GM12892 (cell line): ENCODE results near the gene GRPEL1.

ENCODE experiments used
- POLR2A ChIP-seq: IDR thresholded peaks from 2 replicates; pipeline ENCODE4 v1.6.1; 2011; ENCODE audit warnings: low read depth, low read length, control low read depth
- POLR2AphosphoS5 ChIP-seq: IDR thresholded peaks from 2 replicates; pipeline ENCODE4 v1.6.1; 2011; ENCODE audit warnings: low read depth, low read length, control low read depth
- TAF1 ChIP-seq: IDR thresholded peaks from 2 replicates; pipeline ENCODE4 v1.6.1; 2011; ENCODE audit warnings: low read depth, mild to moderate bottlenecking, control low read depth, low read length, borderline replicate concordance

DNA sequence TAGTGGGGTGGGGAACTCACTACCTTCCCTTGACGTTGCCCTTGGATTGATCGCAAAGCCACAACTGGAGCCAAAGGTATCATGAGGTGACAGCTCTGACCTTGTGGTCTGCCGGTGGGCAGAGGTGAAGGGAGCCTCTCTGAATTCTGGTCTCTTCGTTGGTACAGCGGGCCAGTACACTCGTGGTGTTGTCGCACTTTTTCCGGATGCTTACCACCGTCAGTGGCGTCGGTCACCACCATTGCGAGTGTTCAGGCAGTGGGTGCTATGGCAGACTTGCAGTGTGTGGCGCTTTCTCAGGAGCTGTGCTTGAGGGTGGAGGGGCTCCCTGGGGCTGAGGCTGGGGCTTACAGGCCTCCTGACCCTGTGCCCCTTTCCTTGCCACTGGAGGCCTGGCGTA is 5.2 kb upstream of the GRPEL1 start:
- TF ChIP-seq POLR2A (no peak), POLR2AphosphoS5 (no peak), TAF1 (no peak)
